ENCODE measurements around the gene RSPH10B. TPM values are rescaled to one million over a fixed set of nuclear protein-coding genes. Genes with fewer than 3 reads are reported as not detected.
"Not testable (repeated sequence)": the region's sequence is repeated elsewhere in the genome, so short reads cannot be mapped to it uniquely, and the experiment has no call there.

Gene RSPH10B
- total RNA-seq, 1 donor from 2014 or later, result 1.0 TPM

DNA sequence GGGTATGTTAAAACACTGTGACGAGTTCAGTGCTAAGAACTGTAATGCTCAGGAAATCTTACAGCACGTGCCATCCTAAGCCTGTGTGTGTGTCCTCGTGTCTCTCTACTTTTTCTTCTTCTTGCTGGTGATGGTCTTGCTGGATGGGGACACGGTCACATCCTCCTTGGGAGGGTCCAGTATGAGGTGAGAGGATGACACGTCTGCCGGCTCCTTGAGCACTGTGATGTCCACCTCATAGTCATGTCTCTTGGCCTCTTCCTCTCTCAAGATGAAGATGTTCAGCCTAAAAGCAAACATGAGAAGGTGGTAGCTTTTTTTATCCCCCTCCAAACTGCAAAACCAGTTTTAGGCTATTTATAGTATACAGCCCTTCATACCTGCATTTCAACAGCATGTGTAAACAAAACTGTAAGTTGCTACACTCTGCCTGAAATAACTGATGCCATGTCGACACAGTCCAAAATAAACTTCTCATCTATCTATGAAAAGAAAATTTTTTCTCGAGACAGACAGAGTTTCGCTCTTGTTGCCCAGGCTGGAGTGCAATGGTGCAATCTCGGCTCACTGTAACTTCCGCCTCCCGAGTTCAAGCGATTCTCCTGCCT, 44.1 kb downstream of the RSPH10B start:
- not testable (repeated sequence) for DNase-seq

- DNase-seq, result not testable (repeated sequence)
Observed at GRCh38 chr7:5924630-5925029, 45.9 kb downstream of the RSPH10B start.

GRCh38 chr7:5924180-5924579, 46.3 kb downstream of the RSPH10B start:
- not testable (repeated sequence) for DNase-seq

- DNase-seq, result not testable (repeated sequence)
Observed at GRCh38 chr7:5916529-5916928, 54.0 kb downstream of the RSPH10B start.

DNA sequence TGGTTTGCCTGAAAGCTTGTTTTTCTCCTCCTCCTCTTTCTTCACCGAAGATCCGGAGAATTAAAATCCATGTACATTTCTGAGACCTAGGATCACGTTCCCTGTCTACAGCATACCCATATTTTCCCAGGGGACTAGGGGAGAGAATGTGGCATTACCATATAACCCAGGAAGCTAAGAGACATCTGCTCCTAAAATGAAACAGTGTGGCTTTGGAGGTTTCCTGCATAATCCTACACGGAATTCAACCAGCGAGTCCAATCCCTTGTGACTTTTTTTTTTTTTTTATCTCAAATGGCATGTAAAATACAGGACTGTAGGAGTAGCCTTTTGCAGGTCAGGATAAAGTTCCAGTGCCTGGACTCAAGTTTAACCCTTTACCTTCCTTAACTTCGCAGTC, 61.7 kb downstream of the RSPH10B start:
- not testable (repeated sequence) for DNase-seq

GRCh38 chr7:5904726-5905125, 65.8 kb downstream of the RSPH10B start:
- not testable (repeated sequence) for DNase-seq

GRCh38 chr7:5903002-5903401, 67.5 kb downstream of the RSPH10B start:
- DNase-seq, result not testable (repeated sequence)

- DNase-seq, result peak; percentile 54
Observed at GRCh38 chr7:5898480-5899224, 71.8 kb downstream of the RSPH10B start, which contains the start of gene CCZ1. Gene CCZ1, plus strand, starts transcription at chr7:5898733. Its CDS starts 67 bp downstream, at chr7:5898800.

- DNase-seq, result not testable (repeated sequence)
Observed at GRCh38 chr7:5897369-5897919, 73.0 kb downstream of the RSPH10B start.

- no peak for DNase-seq
Observed at GRCh38 chr7:5892498-5892897, 78.0 kb downstream of the RSPH10B start.

DNA sequence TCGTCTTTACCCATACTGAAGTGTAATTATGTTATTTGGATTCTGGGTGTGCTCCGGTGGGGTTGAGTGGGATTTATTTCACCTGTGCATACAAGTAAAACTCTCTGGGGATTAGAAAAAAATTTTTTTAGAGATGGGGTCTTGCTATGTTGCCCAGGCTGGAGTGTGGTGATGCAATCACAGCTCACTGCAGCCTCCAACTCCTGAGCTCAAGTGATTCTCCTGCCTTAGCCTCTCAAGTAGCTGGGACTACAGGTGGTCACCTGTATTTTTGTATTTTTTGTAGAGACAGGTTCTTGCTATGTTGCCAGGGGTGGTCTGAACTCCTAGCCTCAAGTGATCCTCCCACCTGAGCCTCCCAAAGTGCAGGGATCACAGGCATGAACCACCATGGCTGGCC, 80.2 kb downstream of the RSPH10B start:
- DNase-seq, result not testable (repeated sequence)

DNA sequence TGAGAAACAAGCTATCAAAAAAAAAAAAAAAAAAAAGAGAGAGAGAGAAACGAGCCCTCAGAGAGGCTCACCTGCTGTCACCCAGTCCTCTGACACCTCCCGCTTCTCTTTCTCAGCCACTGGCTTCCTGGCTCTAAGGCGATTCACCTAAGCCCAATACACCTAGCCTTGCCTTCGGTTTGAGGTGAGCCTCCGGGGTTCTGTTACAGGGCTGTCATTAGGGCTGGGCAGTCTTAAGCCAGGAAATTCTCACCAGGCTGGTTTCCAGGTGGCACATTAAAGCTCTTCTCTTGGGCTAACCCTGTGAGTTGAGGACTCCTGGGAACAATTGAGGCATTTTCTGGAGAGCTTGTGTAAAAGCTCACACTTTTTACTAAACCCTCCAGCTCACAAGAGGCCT, 82.5 kb downstream of the RSPH10B start:
- not testable (repeated sequence) for DNase-seq

- not testable (repeated sequence) for DNase-seq
Observed at GRCh38 chr7:5884431-5884830, 86.1 kb downstream of the RSPH10B start.

DNA sequence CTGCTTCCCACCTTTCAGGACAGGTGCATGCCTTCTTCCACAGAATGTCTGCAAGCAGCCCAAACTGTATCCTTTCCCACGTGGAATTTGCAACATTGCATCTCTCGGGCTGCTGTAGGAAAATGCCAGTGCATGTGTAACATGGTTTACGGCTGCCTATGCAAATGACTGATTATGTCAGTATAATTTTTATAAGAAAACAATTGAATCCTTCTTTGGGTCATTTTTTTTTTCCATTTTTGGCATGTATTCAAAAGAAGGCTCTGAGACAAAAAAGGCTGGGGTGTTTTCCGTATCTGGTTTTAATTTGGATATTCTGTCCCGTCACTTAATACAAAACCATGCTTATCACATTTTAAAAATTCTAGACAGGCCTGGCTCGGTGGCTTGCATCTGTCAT, 90.4 kb downstream of the RSPH10B start:
- not testable (repeated sequence) for DNase-seq

DNA sequence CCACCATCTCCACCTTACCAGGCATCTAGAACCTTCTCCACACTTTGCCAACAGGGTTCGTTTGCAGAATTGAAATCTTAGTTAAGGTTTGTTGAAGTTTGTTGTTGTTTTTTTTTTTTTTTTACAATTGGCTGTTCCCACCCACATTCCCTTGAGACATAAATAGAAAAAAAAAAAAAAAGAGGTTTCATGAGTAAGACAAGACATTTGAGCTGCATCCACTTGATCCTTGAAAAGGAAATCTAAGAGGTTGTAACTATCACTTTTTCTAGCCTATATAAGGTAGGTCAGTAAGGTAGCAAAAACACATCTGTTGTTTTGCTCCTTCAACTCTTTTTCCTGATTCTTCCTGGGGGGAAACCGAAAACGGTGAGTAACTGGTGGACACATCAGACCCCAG, 90.9 kb downstream of the RSPH10B start:
- DNase-seq, result not testable (repeated sequence)

Other genes starting within 250 kb of the RSPH10B start
- 40.7 and 42.5 TPM in 2 replicates for gene RNF216, start 189.0 kb downstream of the RSPH10B start, total RNA-seq
- gene OCM, start 89.9 kb downstream of the RSPH10B start, total RNA-seq, result not detected in 2 replicates
- 73.1 and 80.2 TPM in 2 replicates for gene CCZ1, start 72.0 kb downstream of the RSPH10B start, total RNA-seq
- gene PMS2, start 38.4 kb upstream of the RSPH10B start, total RNA-seq, result 23.5 and 25.7 TPM in 2 replicates
- 61.3 and 62.3 TPM in 2 replicates for gene AIMP2, start 38.6 kb upstream of the RSPH10B start, total RNA-seq
- 0.14 TPM in 1 of 2 replicates, not detected in the other for gene ANKRD61, start 60.7 kb upstream of the RSPH10B start, total RNA-seq
- gene EIF2AK1, start 88.5 kb upstream of the RSPH10B start, total RNA-seq, result 95.6 and 122 TPM in 2 replicates
- gene USP42, start 134.3 kb upstream of the RSPH10B start, total RNA-seq, result 4.9 and 5.6 TPM in 2 replicates